K562 (cell line): ENCODE results near the gene OR2G2. TPM values are rescaled to one million over a fixed set of nuclear protein-coding genes. Genes with fewer than 3 reads are reported as not detected.

Experiments
- ATAC-seq: fragments of 200-7000 bp; cut with Tn5 transposase; 3 replicates; pipeline ENCODE4 v1.9.1; 2020; ENCODE audit warnings: moderate library complexity
- BruUV-seq: library from RNA; stranded (reverse); fragments of 400-500 nt; replicated peaks from 2 replicates; lab custom pipeline; 2021; lab: Mats Ljungman, UMichigan
- CTCF ChIA-PET: fragments of 300-600 bp; formaldehyde crosslinking; extraction: SDS; loops from one replicate; lab custom pipeline; 2021; ENCODE audit warnings: low intra/inter-chr PET ratio; lab: Yijun Ruan, JAX
- POLR2A ChIA-PET: fragments of 300-600, 350-650 bp; sonication (Branson Sonifier 250); formaldehyde crosslinking; extraction: SDS; loops from one replicate; lab custom pipeline; 2021; ENCODE audit warnings: antibody characterized with exemption, inconsistent platforms; lab: Yijun Ruan, JAX
- DNase-seq, 4 experiments: peaks; one replicate each; pipeline versions ENCODE4 v3.0.0 to v3.0.0-alpha.2; 2011 to 2018; ENCODE audit warnings: low spot score in 3 of 4, mixed read lengths in 3 of 4; ENCODE audit errors: extremely low read depth in 1 of 4
- FAIRE-seq: peaks from 2 replicates; lab custom pipeline; 2011; peaks lifted over from hg19 to GRCh38; lab: Jason Lieb, UNC
- H2AFZ ChIP-seq: 2 replicates; pipeline ENCODE4 v1.6.0; 2011; ENCODE audit warnings: low read depth, low read length, control low read depth, inconsistent platforms
- H3K27ac ChIP-seq: fragments of 200-600 bp; 3 replicates; pipeline ENCODE4 v1.8.0; 2011; ENCODE audit warnings: low read depth, mild to moderate bottlenecking, control low read depth, inconsistent platforms, low read length, moderate library complexity, mixed read lengths; ENCODE audit errors: extremely low read depth
- H3K27me3 ChIP-seq, 2 experiments: fragments of 300-600 bp in 1 of 2; 2 replicates in 1 of 2; 3 replicates in 1 of 2; pipeline versions ENCODE4 v1.6.0 to v1.8.0; 2011; ENCODE audit warnings: inconsistent platforms in 2 of 2, low read length in 2 of 2, mild to moderate bottlenecking in 1 of 2, mixed read lengths in 1 of 2, moderate library complexity in 1 of 2; ENCODE audit not compliant: control insufficient read depth in 2 of 2, insufficient read depth in 2 of 2
- H3K36me3 ChIP-seq: fragments of 300-600 bp; 3 replicates; pipeline ENCODE4 v1.8.0; 2011; ENCODE audit warnings: mild to moderate bottlenecking, low read length, inconsistent platforms; ENCODE audit not compliant: control insufficient read depth, insufficient read depth
- H3K4me1 ChIP-seq, 2 experiments: fragments of 200-600 bp in 1 of 2; replicated peaks in 1 of 2; 2 replicates in 1 of 2; 3 replicates in 1 of 2; pipeline versions ENCODE4 v1.5.1 to v1.8.0; 2011; ENCODE audit warnings: inconsistent platforms in 2 of 2, low read length in 2 of 2, mild to moderate bottlenecking in 1 of 2, mixed read lengths in 1 of 2, moderate library complexity in 1 of 2; ENCODE audit not compliant: control insufficient read depth in 2 of 2, insufficient read depth in 2 of 2
- H3K4me2 ChIP-seq: 2 replicates; pipeline ENCODE4 v1.6.1; 2011; ENCODE audit warnings: low read length, control low read depth, inconsistent platforms, mixed read lengths; ENCODE audit not compliant: insufficient read depth
- H3K4me3 ChIP-seq: fragments of 200-600 bp; sonication (generic), shearing (Covaris generic); 2 replicates; pipeline ENCODE4 v1.5.1; 2016; ENCODE audit warnings: control low read depth, inconsistent platforms
- H3K79me2 ChIP-seq: fragments of 200-600 bp; 3 replicates; pipeline ENCODE4 v1.8.0; 2011; ENCODE audit warnings: low read length, inconsistent platforms; ENCODE audit not compliant: control insufficient read depth, insufficient read depth
- H3K9ac ChIP-seq, 2 experiments: 2 replicates each; pipeline versions ENCODE4 v1.6.0 to v1.6.1; 2011; ENCODE audit warnings: low read depth in 2 of 2, low read length in 2 of 2, control low read depth in 1 of 2, inconsistent platforms in 1 of 2, mild to moderate bottlenecking in 1 of 2, mixed read lengths in 1 of 2; ENCODE audit not compliant: insufficient read depth in 1 of 2
- H3K9me1 ChIP-seq: one replicate; pipeline ENCODE4 v1.6.0; 2011; ENCODE audit warnings: inconsistent platforms, mild to moderate bottlenecking, low read length, moderate library complexity; ENCODE audit not compliant: control insufficient read depth, insufficient read depth
- H3K9me3 ChIP-seq: replicated peaks from 2 replicates; pipeline ENCODE4 v1.5.1; 2011; ENCODE audit warnings: low read depth, low read length, inconsistent platforms; ENCODE audit not compliant: control insufficient read depth, insufficient read depth
- H4K20me1 ChIP-seq: replicated peaks from 2 replicates; pipeline ENCODE4 v1.6.1; 2011; ENCODE audit warnings: low read length, inconsistent platforms, mixed read lengths; ENCODE audit not compliant: control insufficient read depth, insufficient read depth
- CBX2 ChIP-seq: fragments of 200-600 bp; sonication (generic); IDR thresholded peaks from one replicate; pipeline ENCODE4 v1.6.1; 2012; ENCODE audit warnings: mild to moderate bottlenecking, low read length, inconsistent platforms; ENCODE audit not compliant: insufficient read depth, poor library complexity, severe bottlenecking
- EP400 ChIP-seq: fragments of 450-650 bp; IDR thresholded peaks from 2 replicates; pipeline ENCODE4 v1.6.1; 2017; ENCODE audit warnings: antibody characterized with exemption, mild to moderate bottlenecking, moderate library complexity
- KDM5B ChIP-seq: fragments of 200-600 bp; sonication (generic); IDR thresholded peaks from 2 replicates; pipeline ENCODE4 v1.6.1; 2012; ENCODE audit warnings: low read depth, mild to moderate bottlenecking, moderate library complexity, low read length, control low read depth, inconsistent platforms; ENCODE audit not compliant: insufficient replicate concordance
- NCOA2 ChIP-seq, 2 experiments: fragments of 450-650 bp; IDR thresholded peaks; 2 replicates each; pipeline ENCODE4 v1.6.1; 2018; ENCODE audit warnings: mild to moderate bottlenecking in 2 of 2, moderate library complexity in 1 of 2; ENCODE audit not compliant: partially characterized antibody in 2 of 2
- SIN3B ChIP-seq: fragments of 450-650 bp; IDR thresholded peaks from 2 replicates; pipeline ENCODE4 v1.6.1; 2017; ENCODE audit warnings: low read depth, mild to moderate bottlenecking, moderate library complexity
- TCF7L2 ChIP-seq: fragments of 150-350 bp; IDR thresholded peaks from 2 replicates; pipeline ENCODE4 v1.6.1; 2016; ENCODE audit warnings: low read depth, mild to moderate bottlenecking, low read length, moderate library complexity
- WGBS: fragments of 100-300 bp; shearing (Covaris generic); methylation state at CpG from one replicate; pipeline ENCODE4 v1.1.6; 2016; ENCODE audit warnings: low coverage, mixed read lengths; ENCODE audit not compliant: insufficient coverage; ENCODE audit errors: missing lambda C conversion rate; 5-methylcytosine and 5-hydroxymethylcytosine counted together
- in situ Hi-C: fragments of 300-500 bp; cut with MboI; formaldehyde crosslinking; loops from 4 replicates; pipeline ENCODE4 v1.15.0; 2018; ENCODE audit warnings: inconsistent platforms, mixed read lengths
- intact Hi-C: fragments of 100-400 bp; cut with micrococcal nuclease; formaldehyde crosslinking; loops from 2 replicates; pipeline ENCODE4 v1.14.2; 2022
- polyA plus RNA-seq, 8 experiments: library from polyadenylated mRNA; depleted of rRNA in 4 of 8; stranded (reverse) in 5 of 8; unstranded in 3 of 8; fragments of >200 nt; fragmentation: Nextera tagmentation in 2 of 8; fragmentation: Illumina TruSeq in 1 of 8; extraction: Ambion mirVana in 2 of 8; extraction: Trizol in 1 of 8; gene quantifications; 2 replicates each; pipeline versions ENCODE4 v1.2.1 to v1.2.3, GENCODE V29; 2011 to 2014; ENCODE audit warnings: inconsistent platforms in 1 of 8, missing spikeins in 1 of 8
- total RNA-seq, 7 experiments: library from RNA; depleted of rRNA in 6 of 7; stranded (reverse); fragments of >200 nt in 6 of 7; fragmentation: Illumina TruSeq in 2 of 7; extraction: Trizol in 2 of 7; gene quantifications; 2 replicates each; pipeline versions ENCODE4 v1.2.1 to v1.2.3, GENCODE V29; 2011 to 2021; ENCODE audit warnings: low replicate concordance in 1 of 7
- TF ChIP-seq, protein P1 (sequence below): fragments of 450-650 bp; formaldehyde crosslinking; IDR thresholded peaks from 2 replicates; pipeline ENCODE4 v1.4.0; 2020; ENCODE audit warnings: mild to moderate bottlenecking, moderate library complexity
- TF ChIP-seq, protein P2 (sequence below): fragments of 250-450 bp; sonication (Bioruptor Pico); IDR thresholded peaks from 2 replicates; pipeline ENCODE4 v1.9.0; 2021; ENCODE audit warnings: mild to moderate bottlenecking, inconsistent platforms

The OR2G2 gene
- total and polyA plus RNA-seq, 9 of the 15 experiments (the other 6 are each of a cell fraction or from before 2014, with no cell fraction given), result not detected

DNA sequence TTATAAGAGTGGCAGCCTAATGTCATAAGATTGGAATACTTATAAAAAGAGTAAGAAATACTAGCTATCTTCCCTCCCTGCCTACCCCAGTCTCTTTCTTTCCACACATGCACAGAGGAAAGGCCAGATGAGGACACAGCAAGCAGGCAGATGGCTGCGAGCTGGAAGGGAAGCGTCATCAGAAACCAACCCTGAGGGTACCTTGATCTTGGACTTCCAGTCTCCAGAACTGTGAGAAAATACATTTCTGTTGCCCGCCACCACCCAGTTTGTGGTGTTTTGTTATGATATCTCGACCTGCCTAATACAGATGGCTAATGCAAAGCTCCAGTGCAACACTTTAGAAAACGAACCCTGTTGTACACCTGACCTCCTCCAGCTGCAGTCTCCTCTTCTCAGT lies 49.6 kb upstream of the OR2G2 start:
- Histone ChIP-seq H3K4me1 (no peaks in the 10 kb centered on the region), H3K36me3 (no peaks in the 10 kb centered on the region), H3K4me2 (no peak overlapping the region), H3K79me2 (no peaks in the 10 kb centered on the region), H3K27ac (no peak overlapping the region), H3K9me3 (no peaks in the 10 kb centered on the region), H3K4me3 (no peak overlapping the region), H3K9ac (no peak overlapping the region), H2AFZ (no peak overlapping the region), H4K20me1 (no peaks in the 10 kb centered on the region), H3K27me3 (no peaks in the 10 kb centered on the region), H3K9me1 (no peaks in the 10 kb centered on the region)
- no TSS peak for BruUV-seq
- POLR2A ChIA-PET, result no interaction called here
- intact Hi-C loops, result no loop called here
- in situ Hi-C loops, result no loop called here
- no peak for FAIRE-seq
- DNase-seq, result no peak
- WGBS, result 5% methylated on average over 5 of the region's 5 CpGs
- no peak for TF ChIP-seq NCOA2 (IDR thresholded peaks at IDR 0.05; ENCODE audit: partially characterized antibody in 2 of 2)
- no peak for TF ChIP-seq TCF7L2
- TF ChIP-seq SIN3B, result no peak
- TF ChIP-seq, protein P1, sequence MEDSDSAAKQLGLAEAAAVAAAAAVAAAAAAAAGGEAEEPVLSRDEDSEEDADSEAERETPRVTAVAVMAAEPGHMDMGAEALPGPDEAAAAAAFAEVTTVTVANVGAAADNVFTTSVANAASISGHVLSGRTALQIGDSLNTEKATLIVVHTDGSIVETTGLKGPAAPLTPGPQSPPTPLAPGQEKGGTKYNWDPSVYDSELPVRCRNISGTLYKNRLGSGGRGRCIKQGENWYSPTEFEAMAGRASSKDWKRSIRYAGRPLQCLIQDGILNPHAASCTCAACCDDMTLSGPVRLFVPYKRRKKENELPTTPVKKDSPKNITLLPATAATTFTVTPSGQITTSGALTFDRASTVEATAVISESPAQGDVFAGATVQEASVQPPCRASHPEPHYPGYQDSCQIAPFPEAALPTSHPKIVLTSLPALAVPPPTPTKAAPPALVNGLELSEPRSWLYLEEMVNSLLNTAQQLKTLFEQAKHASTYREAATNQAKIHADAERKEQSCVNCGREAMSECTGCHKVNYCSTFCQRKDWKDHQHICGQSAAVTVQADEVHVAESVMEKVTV, result no peak
- TF ChIP-seq, protein P2, sequence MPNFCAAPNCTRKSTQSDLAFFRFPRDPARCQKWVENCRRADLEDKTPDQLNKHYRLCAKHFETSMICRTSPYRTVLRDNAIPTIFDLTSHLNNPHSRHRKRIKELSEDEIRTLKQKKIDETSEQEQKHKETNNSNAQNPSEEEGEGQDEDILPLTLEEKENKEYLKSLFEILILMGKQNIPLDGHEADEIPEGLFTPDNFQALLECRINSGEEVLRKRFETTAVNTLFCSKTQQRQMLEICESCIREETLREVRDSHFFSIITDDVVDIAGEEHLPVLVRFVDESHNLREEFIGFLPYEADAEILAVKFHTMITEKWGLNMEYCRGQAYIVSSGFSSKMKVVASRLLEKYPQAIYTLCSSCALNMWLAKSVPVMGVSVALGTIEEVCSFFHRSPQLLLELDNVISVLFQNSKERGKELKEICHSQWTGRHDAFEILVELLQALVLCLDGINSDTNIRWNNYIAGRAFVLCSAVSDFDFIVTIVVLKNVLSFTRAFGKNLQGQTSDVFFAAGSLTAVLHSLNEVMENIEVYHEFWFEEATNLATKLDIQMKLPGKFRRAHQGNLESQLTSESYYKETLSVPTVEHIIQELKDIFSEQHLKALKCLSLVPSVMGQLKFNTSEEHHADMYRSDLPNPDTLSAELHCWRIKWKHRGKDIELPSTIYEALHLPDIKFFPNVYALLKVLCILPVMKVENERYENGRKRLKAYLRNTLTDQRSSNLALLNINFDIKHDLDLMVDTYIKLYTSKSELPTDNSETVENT (CRISPR knock-in tag), result no peak
- no peak for TF ChIP-seq CBX2
- TF ChIP-seq KDM5B, result no peak
- no peak for TF ChIP-seq EP400
- CTCF ChIA-PET, result no interaction called here
- no peak for ATAC-seq
